ENCODE results near the gene RTL10.

Gene RTL10

DNA sequence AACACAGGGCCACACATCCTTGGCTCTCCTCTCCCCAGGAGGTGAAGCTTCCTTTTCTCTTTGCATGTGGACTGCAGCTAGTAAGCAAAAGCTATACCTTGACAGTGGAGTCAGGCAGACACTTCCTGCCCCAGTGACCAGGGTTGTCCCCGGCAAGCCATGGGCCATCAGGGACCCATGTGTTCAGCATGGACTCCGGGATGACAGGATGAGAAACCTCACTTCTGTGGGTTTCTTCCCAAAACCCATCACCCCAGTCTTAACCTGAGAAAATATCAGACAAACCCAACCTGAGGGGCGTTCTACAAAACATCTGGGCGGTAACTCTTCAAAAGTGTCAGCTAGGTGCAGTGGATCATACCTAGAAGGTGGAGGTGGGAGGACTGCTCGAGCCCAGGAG, 40.2 kb downstream of the RTL10 start:
- TF ChIP-seq, protein P1, sequence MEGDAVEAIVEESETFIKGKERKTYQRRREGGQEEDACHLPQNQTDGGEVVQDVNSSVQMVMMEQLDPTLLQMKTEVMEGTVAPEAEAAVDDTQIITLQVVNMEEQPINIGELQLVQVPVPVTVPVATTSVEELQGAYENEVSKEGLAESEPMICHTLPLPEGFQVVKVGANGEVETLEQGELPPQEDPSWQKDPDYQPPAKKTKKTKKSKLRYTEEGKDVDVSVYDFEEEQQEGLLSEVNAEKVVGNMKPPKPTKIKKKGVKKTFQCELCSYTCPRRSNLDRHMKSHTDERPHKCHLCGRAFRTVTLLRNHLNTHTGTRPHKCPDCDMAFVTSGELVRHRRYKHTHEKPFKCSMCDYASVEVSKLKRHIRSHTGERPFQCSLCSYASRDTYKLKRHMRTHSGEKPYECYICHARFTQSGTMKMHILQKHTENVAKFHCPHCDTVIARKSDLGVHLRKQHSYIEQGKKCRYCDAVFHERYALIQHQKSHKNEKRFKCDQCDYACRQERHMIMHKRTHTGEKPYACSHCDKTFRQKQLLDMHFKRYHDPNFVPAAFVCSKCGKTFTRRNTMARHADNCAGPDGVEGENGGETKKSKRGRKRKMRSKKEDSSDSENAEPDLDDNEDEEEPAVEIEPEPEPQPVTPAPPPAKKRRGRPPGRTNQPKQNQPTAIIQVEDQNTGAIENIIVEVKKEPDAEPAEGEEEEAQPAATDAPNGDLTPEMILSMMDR (conservative IDR thresholded peaks at IDR 0.05) = no peak
- TF ChIP-seq ZFX (IDR thresholded peaks at IDR 0.05) = no peak
- no peak overlapping the region for H3K27ac ChIP-seq

- no peak overlapping the region for H3K27ac ChIP-seq
- TF ChIP-seq, protein P1 (conservative IDR thresholded peaks at IDR 0.05) = no peak
- no peak for TF ChIP-seq ZFX (IDR thresholded peaks at IDR 0.05)
These were observed 41.8 kb downstream of the RTL10 start for GRCh38 chr22:19812910-19813309.

DNA sequence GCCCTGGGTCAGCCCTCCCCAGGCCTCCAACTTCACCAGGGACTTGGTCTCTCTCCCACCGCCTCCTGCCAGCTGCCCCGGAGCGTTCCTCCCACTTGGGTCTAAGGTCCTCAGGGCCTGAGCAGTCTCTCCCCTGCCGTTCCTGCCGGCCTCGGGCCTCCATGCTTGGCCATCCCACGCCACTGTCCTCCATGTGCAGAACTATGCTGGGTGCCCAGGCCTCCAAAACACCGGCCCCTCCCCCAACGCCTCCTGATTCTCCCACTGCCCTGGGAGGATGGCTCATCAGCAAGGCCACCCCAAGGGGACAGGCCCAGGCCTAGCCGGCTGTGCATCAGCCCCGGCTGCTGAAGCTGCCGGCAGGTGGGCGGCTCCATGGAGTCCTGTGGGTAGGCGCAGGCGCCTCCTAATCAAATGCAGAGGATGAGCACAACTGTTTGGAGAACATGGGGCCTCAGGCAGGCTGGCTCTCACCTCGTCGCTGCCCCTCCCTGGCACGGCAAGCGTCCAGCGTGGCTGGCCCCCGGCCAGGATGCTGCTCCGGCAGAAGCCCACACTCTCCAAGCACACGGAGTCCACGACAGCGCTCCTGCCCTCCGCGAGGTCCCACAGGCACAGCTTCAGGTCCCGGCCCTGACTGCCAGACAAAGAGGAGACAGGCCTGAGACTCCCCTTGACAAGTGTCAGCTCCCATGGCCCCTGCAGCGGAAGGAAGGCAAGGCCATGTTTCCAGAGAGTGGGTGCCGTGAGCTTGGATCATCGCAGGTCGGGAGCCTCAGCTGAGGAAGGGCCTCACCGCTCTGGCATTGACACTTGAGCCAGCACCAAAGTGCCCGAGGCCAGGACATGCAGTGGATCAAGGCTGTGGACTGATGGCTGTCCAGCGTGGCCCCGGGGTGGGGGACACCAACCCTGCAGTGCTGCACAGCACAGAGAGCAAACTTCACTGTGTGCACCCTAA, 42.6 kb downstream of the RTL10 start:
- TF ChIP-seq ZFX (IDR thresholded peaks at IDR 0.05) = no peak
- TF ChIP-seq, protein P1 (conservative IDR thresholded peaks at IDR 0.05) = no peak
- no peak overlapping the region for H3K27ac ChIP-seq

DNA sequence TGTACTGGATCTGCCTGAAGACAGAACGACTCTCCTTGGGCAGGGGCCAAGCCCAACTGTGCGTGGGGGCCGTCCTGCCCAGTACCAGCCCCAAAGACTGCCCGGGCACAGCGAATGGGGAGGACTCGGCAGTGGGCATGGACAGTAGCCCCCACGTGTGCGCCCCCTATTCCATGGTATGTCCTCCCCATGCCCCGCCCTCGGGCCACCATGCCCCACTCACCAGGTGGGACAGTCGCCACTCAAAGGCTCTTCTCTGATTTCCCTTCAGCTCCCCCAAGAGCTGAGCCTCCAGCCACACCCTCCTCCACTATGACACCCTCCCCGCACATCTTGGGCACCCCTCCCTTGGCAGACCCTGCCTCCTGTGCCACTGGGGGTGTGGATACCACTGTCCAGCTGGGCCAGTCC, 43.5 kb downstream of the RTL10 start:
- TF ChIP-seq, protein P1 (conservative IDR thresholded peaks at IDR 0.05) = no peak
- no peak for TF ChIP-seq ZFX (IDR thresholded peaks at IDR 0.05)
- H3K27ac ChIP-seq = no peak overlapping the region

GRCh38 chr22:19810381-19811201, 44.1 kb downstream of the RTL10 start:
- TF ChIP-seq, protein P1 (conservative IDR thresholded peaks at IDR 0.05) = no peak
- TF ChIP-seq ZFX (IDR thresholded peaks at IDR 0.05) = no peak
- no peak overlapping the region for H3K27ac ChIP-seq

DNA sequence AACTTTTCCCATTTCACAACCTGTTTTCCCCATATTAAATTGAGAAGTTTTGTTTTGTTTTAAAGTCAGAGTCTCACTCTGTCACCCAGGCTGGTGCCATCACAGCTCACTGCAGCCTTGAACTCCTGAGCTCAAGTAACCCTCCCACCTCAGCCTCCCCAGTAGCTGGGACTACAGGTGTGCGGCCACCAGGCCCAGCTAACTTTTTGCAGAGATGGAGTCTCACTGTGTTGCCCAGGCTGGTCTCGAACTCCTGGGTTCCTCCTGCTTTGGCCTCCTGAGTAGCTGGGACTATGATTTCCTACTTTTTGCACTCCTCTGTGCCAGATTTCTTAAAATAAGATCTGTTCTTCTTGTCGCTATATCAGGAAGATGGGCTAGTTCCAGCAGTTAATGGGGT, 44.9 kb downstream of the RTL10 start:
- H3K27ac ChIP-seq = no peak overlapping the region
- TF ChIP-seq, protein P1 (conservative IDR thresholded peaks at IDR 0.05) = no peak
- no peak for TF ChIP-seq ZFX (IDR thresholded peaks at IDR 0.05)
